ENCODE measurements around the gene GRAMD1A. TPM values are rescaled to one million over a fixed set of nuclear protein-coding genes. Genes with fewer than 3 reads are reported as not detected.
A peak's percentile ranks its signal among the peaks of the same experiment; 100 is the strongest.

GRAMD1A gene
- total and polyA plus RNA-seq, 2 of the 8 experiments (the other 6 are each of a cell fraction or from before 2014, with no cell fraction given) = 113 to 154 TPM

DNA sequence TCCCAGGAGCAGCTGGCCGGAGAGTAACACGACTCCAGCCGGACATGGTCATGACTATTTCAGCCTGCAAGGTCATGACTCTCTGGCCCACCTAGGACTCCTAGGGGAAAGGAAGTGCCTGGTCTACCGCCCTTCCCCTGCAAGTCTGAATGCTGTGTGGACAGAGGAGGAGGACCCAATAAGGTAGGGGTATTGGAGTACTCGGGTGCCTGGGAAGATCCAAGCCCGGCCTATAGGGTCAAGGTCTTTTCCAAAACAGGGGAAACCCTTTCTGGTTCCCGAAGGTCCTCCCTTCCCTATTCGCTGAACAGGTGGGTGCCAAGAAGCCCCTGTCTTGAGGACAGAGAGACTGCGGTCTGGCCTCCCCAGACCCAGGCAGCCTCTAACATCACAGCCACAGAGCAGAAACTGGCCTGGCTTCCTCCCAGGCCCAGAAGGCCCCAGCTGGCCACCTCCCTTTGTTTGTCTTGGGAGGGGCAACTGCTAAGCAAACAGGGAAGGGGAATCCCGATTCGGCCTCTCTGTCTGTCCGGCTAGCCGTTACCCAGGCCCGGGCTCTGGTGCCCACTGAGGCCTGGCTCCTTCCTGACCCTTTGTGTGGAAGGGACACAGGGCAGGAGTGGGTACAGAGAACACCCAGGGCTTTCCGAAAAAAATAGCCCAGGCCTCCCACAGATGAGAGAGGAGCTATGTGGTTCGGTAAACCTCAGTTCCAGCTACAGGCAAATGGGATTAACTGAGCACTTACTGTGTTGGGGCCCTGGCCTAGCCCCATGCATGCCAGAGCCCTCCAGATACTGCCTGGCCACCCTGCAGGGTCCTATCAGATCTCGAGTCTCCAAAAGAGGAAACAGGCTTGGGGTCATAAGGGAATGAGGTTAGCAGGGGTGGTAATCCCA, 5.2 kb upstream of the GRAMD1A start:
- peak overlapping the region; percentile 88; the same call in 1 of the 2 replicates for H2BK15ac ChIP-seq (ENCODE audit: low read length)
- no peak overlapping the region for H3K23ac ChIP-seq (ENCODE audit: insufficient read length)
- H2AK5ac ChIP-seq (ENCODE audit: low read depth, low read length) = no peak overlapping the region
- no peak overlapping the region; the same call in 1 of the 2 replicates for H2BK5ac ChIP-seq (ENCODE audit: low read depth, low read length)
- H3K4me1 ChIP-seq (replicated peaks in 1 of 4; ENCODE audit: control insufficient read depth in 3 of 4, insufficient read depth in 4 of 4, low read length in 3 of 4) = peaks cover 0 to 10% (median 8%) of the 10 kb centered on the region in 4 experiments; a peak in 6 of 7 replicates
- H3K79me2 ChIP-seq (ENCODE audit: control insufficient read depth in 1 of 2, insufficient read depth in 2 of 2, low read length in 2 of 2) = no peaks in the 10 kb centered on the region
- no peak overlapping the region for H3K56ac ChIP-seq (replicated peaks; ENCODE audit: insufficient read length, low read depth, low read length)
- H3K9ac ChIP-seq (replicated peaks in 1 of 4; ENCODE audit: extremely low read depth in 1 of 4, low read depth in 3 of 4, low read length in 3 of 4) = no peak overlapping the region
- no peak overlapping the region for H3K4me3 ChIP-seq (ENCODE audit: extremely low read depth in 1 of 4, insufficient read depth in 2 of 4, low read depth in 3 of 4, low read length in 4 of 4)
- 85% methylated on average over 17 of the region's 17 CpGs; no CpG with 5 or more reads in 1 of the 2 experiments for WGBS, 2 experiments (ENCODE audit: extremely low coverage in 1 of 2, insufficient coverage in 1 of 2, insufficient read length in 1 of 2, insufficient replicate concordance in 2 of 2, low coverage in 1 of 2, low lambda C conversion rate in 2 of 2, missing lambda C conversion rate in 1 of 2)
- H3K18ac ChIP-seq (ENCODE audit: extremely low read depth, low read length) = no peak overlapping the region; the same call in 1 of the 2 replicates
- no peaks in the 10 kb centered on the region for H3K27me3 ChIP-seq (replicated peaks in 1 of 4; ENCODE audit: control insufficient read depth in 3 of 4, extremely low read depth in 1 of 4, insufficient read depth in 3 of 4, low read length in 3 of 4)
- no peak overlapping the region for H3K4ac ChIP-seq (replicated peaks; ENCODE audit: insufficient read length, low read depth, low read length)
- FAIRE-seq (no peak), DNase-seq (ENCODE audit: low read depth in 1 of 2, low spot score in 2 of 2) (no peak)
- H3K27ac ChIP-seq (ENCODE audit: low read depth, low read length) = no peak overlapping the region
- ChIA-PET POLR2A (ENCODE audit: partially characterized antibody) (interaction anchor here (0.8 to 22.5 kb wide), 4 partner anchors 10 to 45 kb away, joined by 3 to 366 read pairs (median 4); partner anchors contain the start of gene SCN1B), CTCF (ENCODE audit: partially characterized antibody) (interaction anchor here (0.6 to 1.9 kb wide), 7 partner anchors 13 to 572 kb away, joined by 3 to 5 read pairs (median 3); no protein-coding TSS in a partner anchor)
- no peak overlapping the region for H4K5ac ChIP-seq (ENCODE audit: insufficient read length, low read depth, low read length)
- no peak overlapping the region for H3K14ac ChIP-seq (ENCODE audit: insufficient read length)
- H2BK120ac ChIP-seq (replicated peaks; ENCODE audit: low read depth, low read length) = no peak overlapping the region
- H3K36me3 ChIP-seq (ENCODE audit: control insufficient read depth in 2 of 4, insufficient read depth in 4 of 4, low read length in 3 of 4) = no peaks in the 10 kb centered on the region
- no peak overlapping the region for H3K4me2 ChIP-seq (ENCODE audit: insufficient read depth in 1 of 2, low read depth in 2 of 2, low read length in 2 of 2)
- H2AFZ ChIP-seq (ENCODE audit: low read length) = no peak overlapping the region
- no peak overlapping the region for H2BK20ac ChIP-seq (ENCODE audit: low read length)
- no peaks in the 10 kb centered on the region for H3K9me3 ChIP-seq (ENCODE audit: insufficient read depth in 2 of 2, low read depth in 1 of 2, low read length in 1 of 2)
- no peak overlapping the region for H4K91ac ChIP-seq (replicated peaks; ENCODE audit: insufficient read length, low read length)
- peak overlapping the region; percentile 63; the same call in 1 of the 2 replicates for H2BK12ac ChIP-seq (ENCODE audit: low read depth, low read length)
- no peaks in the 10 kb centered on the region for H3K79me1 ChIP-seq (ENCODE audit: low read depth, low read length)
- H4K20me1 ChIP-seq (replicated peaks in 1 of 2; ENCODE audit: control insufficient read depth in 1 of 2, insufficient read depth in 2 of 2, low read length in 2 of 2) = no peaks in the 10 kb centered on the region
- no peak for TF ChIP-seq JUN (IDR thresholded peaks at IDR 0.05; ENCODE audit: low read depth, low read length)
- TF ChIP-seq TBP (IDR thresholded peaks at IDR 0.05; ENCODE audit: low read depth, low read length) = no peak
- TF ChIP-seq NANOG (IDR thresholded peaks at IDR 0.05; ENCODE audit: insufficient read depth, low read depth, low read length, poor library complexity, severe bottlenecking) = no peak
- TF ChIP-seq TEAD4 (IDR thresholded peaks at IDR 0.05; ENCODE audit: low read depth, low read length) = no peak
- TF ChIP-seq HDAC6 (IDR thresholded peaks at IDR 0.05; ENCODE audit: low read depth, low read length) = no peak
- TF ChIP-seq, protein P1, sequence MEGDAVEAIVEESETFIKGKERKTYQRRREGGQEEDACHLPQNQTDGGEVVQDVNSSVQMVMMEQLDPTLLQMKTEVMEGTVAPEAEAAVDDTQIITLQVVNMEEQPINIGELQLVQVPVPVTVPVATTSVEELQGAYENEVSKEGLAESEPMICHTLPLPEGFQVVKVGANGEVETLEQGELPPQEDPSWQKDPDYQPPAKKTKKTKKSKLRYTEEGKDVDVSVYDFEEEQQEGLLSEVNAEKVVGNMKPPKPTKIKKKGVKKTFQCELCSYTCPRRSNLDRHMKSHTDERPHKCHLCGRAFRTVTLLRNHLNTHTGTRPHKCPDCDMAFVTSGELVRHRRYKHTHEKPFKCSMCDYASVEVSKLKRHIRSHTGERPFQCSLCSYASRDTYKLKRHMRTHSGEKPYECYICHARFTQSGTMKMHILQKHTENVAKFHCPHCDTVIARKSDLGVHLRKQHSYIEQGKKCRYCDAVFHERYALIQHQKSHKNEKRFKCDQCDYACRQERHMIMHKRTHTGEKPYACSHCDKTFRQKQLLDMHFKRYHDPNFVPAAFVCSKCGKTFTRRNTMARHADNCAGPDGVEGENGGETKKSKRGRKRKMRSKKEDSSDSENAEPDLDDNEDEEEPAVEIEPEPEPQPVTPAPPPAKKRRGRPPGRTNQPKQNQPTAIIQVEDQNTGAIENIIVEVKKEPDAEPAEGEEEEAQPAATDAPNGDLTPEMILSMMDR (IDR thresholded peaks at IDR 0.05; ENCODE audit: control extremely low read depth in 1 of 3, insufficient read depth in 1 of 3, low read depth in 1 of 3, low read length in 3 of 3) = no peak
- peaks cover 10% of the 10 kb centered on the region; the same call in 1 of the 2 replicates for H3K23me2 ChIP-seq (ENCODE audit: low read depth, low read length)
- H4K8ac ChIP-seq (ENCODE audit: extremely low read depth, insufficient read depth, low read length) = no peak overlapping the region

All from H1 (cell line).